Stimulated activated CD8-positive, alpha-beta memory T cell treated with anti-CD3 and anti-CD28 coated beads, Interleukin-7, amount 100 ng/mL, for 24 hours (primary cell): ENCODE measurements around the gene METTL21C.

Experiments used
- DNase-seq: peaks from one replicate; pipeline ENCODE4 v3.0.0-alpha.2; 2020; ENCODE audit warnings: low read depth

The METTL21C gene

GRCh38 chr13:102694937-102695336 is at the start of gene METTL21C:
Gene METTL21C, minus strand, starts transcription at chr13:102695044. Its CDS starts 546 bp downstream, at chr13:102694498.
- DNase-seq, result no peak

- DNase-seq, result no peak
These were observed 47.7 kb upstream of the METTL21C start for GRCh38 chr13:102742506-102742905.

- no peak for DNase-seq
These were observed 47.3 kb upstream of the METTL21C start for GRCh38 chr13:102742101-102742500.

- DNase-seq, result no peak
These were observed 34.9 kb upstream of the METTL21C start for GRCh38 chr13:102729560-102730270.

GRCh38 chr13:102726430-102726829 is 31.6 kb upstream of the METTL21C start:
- no peak for DNase-seq

GRCh38 chr13:102724923-102725322 is 30.1 kb upstream of the METTL21C start:
- DNase-seq, result no peak

- no peak for DNase-seq
These were observed 27.0 kb upstream of the METTL21C start for GRCh38 chr13:102721800-102722231.

GRCh38 chr13:102718746-102719145 is 23.9 kb upstream of the METTL21C start:
- no peak for DNase-seq

GRCh38 chr13:102715447-102715846 is 20.6 kb upstream of the METTL21C start:
- DNase-seq, result no peak

- DNase-seq, result no peak
These were observed 15.4 kb upstream of the METTL21C start for GRCh38 chr13:102710261-102710679.

GRCh38 chr13:102709536-102709935 is 14.7 kb upstream of the METTL21C start:
- DNase-seq, result no peak

- no peak for DNase-seq
These were observed 14.1 kb upstream of the METTL21C start for GRCh38 chr13:102708991-102709390.

- no peak for DNase-seq
These were observed 13.4 kb upstream of the METTL21C start for GRCh38 chr13:102708211-102708610.

GRCh38 chr13:102707467-102707866 is 12.6 kb upstream of the METTL21C start:
- no peak for DNase-seq

- no peak for DNase-seq
These were observed 9.6 kb upstream of the METTL21C start for GRCh38 chr13:102704238-102705058.

GRCh38 chr13:102703726-102704035 is 8.8 kb upstream of the METTL21C start:
- DNase-seq, result no peak

GRCh38 chr13:102702965-102703725 is 8.3 kb upstream of the METTL21C start:
- DNase-seq, result no peak

GRCh38 chr13:102701331-102701730 is 6.5 kb upstream of the METTL21C start:
- no peak for DNase-seq

GRCh38 chr13:102700088-102701031 is 5.5 kb upstream of the METTL21C start:
- no peak for DNase-seq

GRCh38 chr13:102699504-102699903 is 4.7 kb upstream of the METTL21C start:
- DNase-seq, result no peak

GRCh38 chr13:102698649-102698980 is 3.8 kb upstream of the METTL21C start:
- no peak for DNase-seq
